ENCODE results near the gene ACSS2. TPM values are rescaled to one million over a fixed set of nuclear protein-coding genes. Genes with fewer than 3 reads are reported as not detected.

The ACSS2 gene
- total and polyA plus RNA-seq, 7 experiments from 2014 or later: 14.6 to 51.7 (median 37.5) TPM

DNA sequence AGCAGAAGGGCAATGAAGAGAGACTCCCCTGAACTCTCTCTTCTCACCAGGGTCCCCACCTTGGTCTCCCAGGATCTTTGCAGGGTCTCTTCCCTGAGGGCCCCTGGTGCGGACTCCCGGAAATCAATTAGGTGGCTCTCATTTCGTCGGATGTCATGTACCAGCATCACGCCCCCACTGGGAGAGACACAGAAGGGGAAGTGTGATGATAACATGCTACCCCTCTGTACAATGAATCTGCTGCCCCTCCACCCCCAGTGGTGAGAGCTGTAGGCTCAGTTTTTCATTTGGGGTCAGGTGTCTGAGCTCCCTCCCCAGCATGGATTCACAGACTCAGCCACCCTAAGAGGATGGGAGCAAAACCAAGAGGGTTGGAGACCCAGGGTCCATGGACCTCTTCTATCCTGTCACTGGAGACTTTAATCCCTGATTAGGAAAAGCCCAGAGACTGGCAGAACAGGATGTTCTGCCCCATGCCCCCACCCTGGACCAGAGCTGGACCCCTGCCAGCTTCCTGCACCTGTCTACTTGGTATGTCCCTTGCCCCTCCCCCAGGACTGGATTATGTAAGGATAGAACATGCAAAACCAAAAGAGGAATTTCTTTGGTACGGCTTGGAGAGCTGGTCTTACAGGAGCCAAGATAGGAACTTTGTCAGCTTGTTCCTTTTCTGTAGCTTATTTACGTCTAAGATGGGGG is 14.9 kb upstream of the ACSS2 start:
- Mint-ChIP-seq H3K36me3 (peaks cover 0 to 46% (median 14%) of the 10 kb centered on the region in 5 donors), H3K27me3 (no peaks in the 10 kb centered on the region), H3K9me3 (no peaks in the 10 kb centered on the region), H3K4me1 (peaks cover 0 to 17% (median 5%) of the 10 kb centered on the region in 7 donors), H3K27ac (no peak overlapping the region), H3K4me3 (no peak overlapping the region)
- no peak for ATAC-seq
- DNase-seq: peak in 1 of 9 donors; percentile 11
- Histone ChIP-seq H3K4me1 (ENCODE audit: control insufficient read depth in 2 of 2, insufficient read depth in 2 of 2, low read length in 2 of 2) (no peaks in the 10 kb centered on the region), H3K27ac (ENCODE audit: low read depth, low read length) (no peak overlapping the region), H3K4me3 (ENCODE audit: low read length) (no peak overlapping the region), H3K27me3 (ENCODE audit: control insufficient read depth in 2 of 2, insufficient read depth in 2 of 2, low read length in 2 of 2) (no peaks in the 10 kb centered on the region), H3K9me3 (ENCODE audit: control insufficient read depth in 2 of 3, low read length in 3 of 3) (no peaks in the 10 kb centered on the region), H3K36me3 (ENCODE audit: control insufficient read depth in 2 of 3, insufficient read depth in 3 of 3, low read length in 3 of 3) (peaks cover 0 to 72% (median 0%) of the 10 kb centered on the region in 3 experiments)
- intact Hi-C loops (cut with micrococcal nuclease): no loop called here
- ChIA-PET CTCF (no interaction called here), POLR2A (interaction anchor here (1.8 kb wide), 1 partner anchor 14 kb away, joined by 6 read pairs; no protein-coding TSS in a partner anchor)

DNA sequence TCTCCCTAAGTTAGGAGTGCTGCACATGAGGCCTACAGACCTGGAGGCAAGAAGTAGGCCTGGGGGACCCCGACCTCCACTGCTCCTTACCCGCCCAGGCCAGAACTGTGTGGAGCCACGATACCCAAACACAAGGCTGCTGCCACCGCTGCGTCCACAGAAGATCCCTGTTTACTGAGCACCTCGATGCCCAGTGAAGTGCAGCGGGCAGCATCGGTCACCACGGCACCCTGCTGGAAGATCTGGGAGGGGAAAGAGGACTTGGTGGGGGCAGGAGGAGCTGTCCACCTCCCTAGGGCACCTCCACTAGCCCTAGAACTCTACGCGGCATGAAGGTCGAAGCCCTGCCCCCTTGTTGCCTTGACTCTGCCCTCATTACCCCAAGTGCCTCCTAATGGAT is 13.7 kb upstream of the ACSS2 start:
- CTCF ChIA-PET: interaction anchor here (0.6 kb wide), 1 partner anchor 1642 kb away, joined by 3 read pairs; no protein-coding TSS in a partner anchor
- H3K27ac Mint-ChIP-seq: peak overlapping the region in 1 of 9 donors; percentile 10
- H3K36me3 Mint-ChIP-seq: peaks cover 0 to 42% (median 10%) of the 10 kb centered on the region in 5 donors
- no peaks in the 10 kb centered on the region for H3K9me3 ChIP-seq (ENCODE audit: control insufficient read depth in 2 of 3, low read length in 3 of 3)
- no peak overlapping the region for H3K4me3 ChIP-seq (ENCODE audit: low read length)
- H3K4me3 Mint-ChIP-seq: no peak overlapping the region
- H3K36me3 ChIP-seq (ENCODE audit: control insufficient read depth in 2 of 3, insufficient read depth in 3 of 3, low read length in 3 of 3): peaks cover 0 to 63% (median 0%) of the 10 kb centered on the region in 3 experiments
- no peaks in the 10 kb centered on the region for H3K9me3 Mint-ChIP-seq
- H3K4me1 ChIP-seq (ENCODE audit: control insufficient read depth in 2 of 2, insufficient read depth in 2 of 2, low read length in 2 of 2): no peaks in the 10 kb centered on the region
- no peak overlapping the region for H3K27ac ChIP-seq (ENCODE audit: low read depth, low read length)
- H3K27me3 ChIP-seq (ENCODE audit: control insufficient read depth in 2 of 2, insufficient read depth in 2 of 2, low read length in 2 of 2): no peaks in the 10 kb centered on the region
- POLR2A ChIA-PET: interaction anchor here (1.8 kb wide), 1 partner anchor 15 kb away, joined by 6 read pairs; no protein-coding TSS in a partner anchor
- no peak for ATAC-seq
- no peaks in the 10 kb centered on the region for H3K27me3 Mint-ChIP-seq
- no peak for DNase-seq
- intact Hi-C loops (cut with micrococcal nuclease): no loop called here
- H3K4me1 Mint-ChIP-seq: peaks cover 0 to 22% (median 9%) of the 10 kb centered on the region in 7 donors

DNA sequence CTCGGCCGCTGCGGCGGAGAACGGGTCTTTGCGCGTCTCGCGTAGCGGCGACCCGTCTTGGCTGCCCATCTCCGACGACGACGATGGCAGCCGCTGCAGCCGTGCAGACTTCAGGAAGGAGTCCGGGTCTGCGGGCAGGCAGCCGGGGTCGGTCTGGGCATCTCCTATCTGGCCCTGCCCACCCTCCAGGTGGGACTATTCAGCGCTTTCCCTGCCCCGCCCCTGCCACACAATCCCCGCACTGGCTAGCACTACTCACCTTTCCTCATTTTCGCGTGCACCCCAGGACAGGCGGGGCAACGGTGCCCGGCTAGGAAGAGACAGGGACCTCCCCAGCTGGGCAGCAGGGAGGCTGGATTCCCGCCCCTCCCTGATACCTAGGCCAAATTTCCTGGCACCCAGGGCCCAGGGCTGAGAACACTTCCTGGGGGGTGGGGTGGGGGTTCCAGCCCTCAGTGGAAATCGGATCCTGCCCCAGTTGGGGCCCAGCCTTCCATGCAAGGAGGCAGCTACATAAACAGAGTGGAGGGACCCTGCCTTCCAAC is 12.9 kb upstream of the ACSS2 start:
- no peak overlapping the region for H3K4me3 ChIP-seq (ENCODE audit: low read length)
- H3K27ac Mint-ChIP-seq: no peak overlapping the region
- H3K9me3 Mint-ChIP-seq: no peaks in the 10 kb centered on the region
- H3K4me3 Mint-ChIP-seq: no peak overlapping the region
- CTCF ChIA-PET: no interaction called here
- ATAC-seq (no peak), DNase-seq (no peak)
- intact Hi-C loops (cut with micrococcal nuclease): no loop called here
- peaks cover 1 to 22% (median 11%) of the 10 kb centered on the region in 7 donors for H3K4me1 Mint-ChIP-seq
- H3K27ac ChIP-seq (ENCODE audit: low read depth, low read length): no peak overlapping the region
- no peaks in the 10 kb centered on the region for H3K27me3 ChIP-seq (ENCODE audit: control insufficient read depth in 2 of 2, insufficient read depth in 2 of 2, low read length in 2 of 2)
- no peaks in the 10 kb centered on the region for H3K9me3 ChIP-seq (ENCODE audit: control insufficient read depth in 2 of 3, low read length in 3 of 3)
- H3K4me1 ChIP-seq (ENCODE audit: control insufficient read depth in 2 of 2, insufficient read depth in 2 of 2, low read length in 2 of 2): no peaks in the 10 kb centered on the region
- H3K36me3 Mint-ChIP-seq: peaks cover 0 to 37% (median 5%) of the 10 kb centered on the region in 5 donors
- POLR2A ChIA-PET: interaction anchor here (1.8 kb wide), 1 partner anchor 16 kb away, joined by 6 read pairs; no protein-coding TSS in a partner anchor
- peaks cover 0 to 57% (median 0%) of the 10 kb centered on the region in 3 experiments for H3K36me3 ChIP-seq (ENCODE audit: control insufficient read depth in 2 of 3, insufficient read depth in 3 of 3, low read length in 3 of 3)
- H3K27me3 Mint-ChIP-seq: no peaks in the 10 kb centered on the region

DNA sequence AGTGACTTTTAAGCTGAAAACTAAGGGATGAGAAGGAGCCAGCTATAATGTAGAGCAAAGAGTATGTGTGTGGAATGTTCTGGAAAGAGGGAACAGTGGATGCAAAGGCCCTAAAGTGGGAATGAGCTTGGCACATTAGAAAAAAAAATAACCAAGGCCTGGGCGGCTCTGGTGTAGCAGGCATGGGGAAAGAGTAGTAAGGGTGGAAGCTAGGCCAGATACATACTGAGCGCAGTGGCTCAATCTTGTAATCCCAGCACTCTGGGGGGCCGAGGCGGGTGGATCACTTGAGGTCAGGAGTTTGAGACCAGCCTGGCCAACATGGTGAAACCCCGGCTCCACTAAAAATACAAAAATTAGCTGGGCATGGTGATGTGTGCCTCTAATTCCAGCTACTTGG is 12.2 kb upstream of the ACSS2 start:
- no peak for ATAC-seq
- H3K9me3 Mint-ChIP-seq: no peaks in the 10 kb centered on the region
- H3K4me3 Mint-ChIP-seq: no peak overlapping the region
- CTCF ChIA-PET: no interaction called here
- H3K4me1 Mint-ChIP-seq: peaks cover 1 to 22% (median 14%) of the 10 kb centered on the region in 7 donors
- POLR2A ChIA-PET: no interaction called here
- intact Hi-C loops (cut with micrococcal nuclease): no loop called here
- peaks cover 0 to 33% (median 5%) of the 10 kb centered on the region in 5 donors for H3K36me3 Mint-ChIP-seq
- H3K27me3 ChIP-seq (ENCODE audit: control insufficient read depth in 2 of 2, insufficient read depth in 2 of 2, low read length in 2 of 2): no peaks in the 10 kb centered on the region
- H3K36me3 ChIP-seq (ENCODE audit: control insufficient read depth in 2 of 3, insufficient read depth in 3 of 3, low read length in 3 of 3): peaks cover 0 to 52% (median 0%) of the 10 kb centered on the region in 3 experiments
- no peak overlapping the region for H3K27ac ChIP-seq (ENCODE audit: low read depth, low read length)
- no peak overlapping the region for H3K4me3 ChIP-seq (ENCODE audit: low read length)
- no peak for DNase-seq
- H3K9me3 ChIP-seq (ENCODE audit: control insufficient read depth in 2 of 3, low read length in 3 of 3): no peaks in the 10 kb centered on the region
- H3K27me3 Mint-ChIP-seq: no peaks in the 10 kb centered on the region
- peak overlapping the region in 3 of 9 donors; percentile 14 to 53 (median 28) for H3K27ac Mint-ChIP-seq
- no peaks in the 10 kb centered on the region for H3K4me1 ChIP-seq (ENCODE audit: control insufficient read depth in 2 of 2, insufficient read depth in 2 of 2, low read length in 2 of 2)

DNA sequence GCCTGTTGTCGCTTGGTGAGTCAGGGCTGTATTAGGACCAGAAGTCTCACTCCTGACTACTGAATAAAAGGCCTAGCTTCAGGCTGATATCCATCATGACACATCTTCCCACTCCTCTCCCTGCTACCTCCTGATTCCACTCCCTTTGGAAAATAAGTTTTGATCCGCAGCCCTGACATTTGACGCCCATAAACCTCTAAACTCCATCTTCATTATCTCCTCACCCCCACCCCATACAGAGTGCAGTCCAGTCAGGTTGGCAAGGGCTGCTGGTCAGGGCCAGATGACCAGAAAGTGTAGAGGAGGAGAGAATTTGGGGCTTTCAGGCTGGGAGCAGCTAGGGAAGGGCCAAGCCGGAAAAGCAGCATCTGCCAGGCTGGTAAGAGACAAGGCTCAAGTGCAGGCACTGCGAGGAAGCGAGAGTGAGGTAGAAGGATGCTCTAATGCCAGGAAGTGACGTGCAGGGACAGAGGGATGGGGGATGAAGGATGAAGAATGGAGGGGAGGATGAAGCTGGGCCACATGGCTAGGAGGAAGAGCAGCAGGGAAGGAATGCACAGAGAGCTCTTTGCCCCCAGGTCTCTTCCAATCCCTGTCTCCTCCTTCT is 5.0 kb upstream of the ACSS2 start:
- DNase-seq (no peak), ATAC-seq (no peak)
- Histone ChIP-seq H3K36me3 (ENCODE audit: control insufficient read depth in 2 of 3, insufficient read depth in 3 of 3, low read length in 3 of 3) (no peaks in the 10 kb centered on the region), H3K4me1 (ENCODE audit: control insufficient read depth in 2 of 2, insufficient read depth in 2 of 2, low read length in 2 of 2) (peaks cover 30 to 44% of the 10 kb centered on the region in 2 donors), H3K9me3 (ENCODE audit: control insufficient read depth in 2 of 3, low read length in 3 of 3) (no peaks in the 10 kb centered on the region), H3K4me3 (ENCODE audit: low read length) (no peak overlapping the region), H3K27ac (ENCODE audit: low read depth, low read length) (peak overlapping the region; percentile 72), H3K27me3 (ENCODE audit: control insufficient read depth in 2 of 2, insufficient read depth in 2 of 2, low read length in 2 of 2) (no peaks in the 10 kb centered on the region)
- ChIA-PET CTCF (interaction anchor here (6.0 kb wide), 1 partner anchor 86 kb away, joined by 33 read pairs; the partner anchor contains the start of genes GSS and MYH7B), POLR2A (interaction anchor here (6.0 kb wide), 1 partner anchor 85 kb away, joined by 32 read pairs; the partner anchor contains the start of genes GSS and MYH7B)
- Mint-ChIP-seq H3K27ac (peak overlapping the region in 8 of 9 donors; percentile 14 to 90 (median 82)), H3K27me3 (no peaks in the 10 kb centered on the region), H3K36me3 (peaks cover 0 to 3% (median 0%) of the 10 kb centered on the region in 5 donors), H3K4me1 (peaks cover 45 to 77% (median 68%) of the 10 kb centered on the region in 7 donors), H3K9me3 (peaks cover 0 to 1% (median 0%) of the 10 kb centered on the region in 11 donors), H3K4me3 (peak overlapping the region; percentile 84 to 97 (median 88))
- intact Hi-C loops (cut with micrococcal nuclease): loop anchor here (5.0 to 10.0 kb wide), 4 partner anchors 276 to 873 kb away; partner anchors contain the start of genes CEP250 (in 1 of the 2), EDEM2 (in 1 of the 2), MMP24OS (in 1 of the 2) and RBM39 (in 1 of the 2)

DNA sequence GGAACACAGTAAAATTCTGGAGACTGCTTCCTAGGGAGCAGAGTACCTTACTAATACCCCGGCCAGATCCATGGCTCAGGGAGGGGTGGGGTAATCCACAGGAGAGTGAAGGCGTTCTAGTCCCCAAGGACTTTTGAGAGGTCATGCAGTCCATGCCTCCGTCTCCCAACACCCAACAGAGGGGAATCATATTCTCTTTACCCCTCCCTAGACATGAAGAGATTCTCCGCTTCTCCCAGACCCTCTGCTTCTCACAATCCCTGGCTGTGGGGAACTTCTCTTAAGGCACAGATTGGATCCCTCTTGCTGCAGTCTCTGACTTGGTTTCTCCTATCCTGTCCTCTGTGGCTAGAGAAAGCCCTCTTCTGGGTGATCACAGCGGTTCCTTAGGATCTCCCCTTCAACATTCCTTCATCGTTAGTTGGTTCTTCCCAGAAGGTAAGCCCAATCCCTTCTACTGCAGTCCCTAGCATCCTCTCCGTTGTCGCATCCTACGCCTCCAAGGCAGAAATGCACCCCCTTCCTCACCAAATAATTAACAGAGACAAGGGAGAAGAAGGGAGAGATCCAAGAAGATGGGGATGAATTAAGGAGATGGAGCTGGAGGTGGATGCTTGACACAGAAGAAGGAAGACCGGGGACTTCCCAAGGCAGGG is 4.3 kb upstream of the ACSS2 start:
- Mint-ChIP-seq H3K27ac (peak overlapping the region; percentile 66 to 90 (median 81)), H3K27me3 (no peaks in the 10 kb centered on the region), H3K36me3 (peaks cover 0 to 3% (median 0%) of the 10 kb centered on the region in 5 donors), H3K4me3 (peak overlapping the region; percentile 84 to 97 (median 88)), H3K4me1 (peaks cover 49 to 77% (median 67%) of the 10 kb centered on the region in 7 donors), H3K9me3 (peaks cover 0 to 1% (median 0%) of the 10 kb centered on the region in 11 donors)
- H3K9me3 ChIP-seq (ENCODE audit: control insufficient read depth in 2 of 3, low read length in 3 of 3): no peaks in the 10 kb centered on the region
- POLR2A ChIA-PET: interaction anchor here (1.0 to 6.0 kb wide), 5 partner anchors 20 to 870 kb away, joined by 3 to 32 read pairs (median 3); partner anchors contain the start of genes GSS, MYH7B and RBM39
- H3K4me3 ChIP-seq (ENCODE audit: low read length): peak overlapping the region; percentile 90
- no peaks in the 10 kb centered on the region for H3K27me3 ChIP-seq (ENCODE audit: control insufficient read depth in 2 of 2, insufficient read depth in 2 of 2, low read length in 2 of 2)
- intact Hi-C loops (cut with micrococcal nuclease): loop anchor here (1.0 to 10.0 kb wide), 5 partner anchors 220 to 873 kb away; partner anchors contain the start of genes CEP250 (in 1 of the 2), EDEM2 (in 1 of the 2), MMP24OS (in 1 of the 2) and RBM39 (in 1 of the 2)
- H3K4me1 ChIP-seq (ENCODE audit: control insufficient read depth in 2 of 2, insufficient read depth in 2 of 2, low read length in 2 of 2): peaks cover 34 to 47% of the 10 kb centered on the region in 2 donors
- CTCF ChIA-PET: interaction anchor here (1.0 to 6.0 kb wide), 2 partner anchors 17 to 85 kb away, joined by 3 to 33 read pairs; partner anchors contain the start of genes GSS and MYH7B
- DNase-seq (peak in 1 of 9 donors; percentile 10), ATAC-seq (no peak)
- peak overlapping the region; percentile 72 for H3K27ac ChIP-seq (ENCODE audit: low read depth, low read length)
- no peaks in the 10 kb centered on the region for H3K36me3 ChIP-seq (ENCODE audit: control insufficient read depth in 2 of 3, insufficient read depth in 3 of 3, low read length in 3 of 3)
